Cardiac septum (tissue), 1 donor: ENCODE measurements around the gene FOXK1. TPM values are rescaled to one million over a fixed set of nuclear protein-coding genes. Genes with fewer than 3 reads are reported as not detected.
A peak's percentile ranks its signal among the peaks of the same experiment; 100 is the strongest.

Experiments
- DNase-seq: peaks from one replicate; pipeline ENCODE4 v3.0.0-alpha.2; 2020; ENCODE audit warnings: low spot score
- intact Hi-C: fragments of 100-400 bp; cut with DNase I; formaldehyde crosslinking; loops from one replicate; pipeline ENCODE4 v1.14.0; 2022
- total RNA-seq: library from RNA; stranded (reverse); fragmentation: NEBNext Ultra II Directional; extraction: Animal tissue kit (Norgen Biotek cat#: 25700); gene quantifications from one replicate; pipeline ENCODE4 v1.2.1, GENCODE V29; 2021
- donor health status: DM: no; HTN: no; CAD: no.

The FOXK1 gene
- total RNA-seq, 1 donor from 2014 or later, result 29.7 TPM

GRCh38 chr7:4714767-4715409 lies 32.8 kb downstream of the FOXK1 start:
- intact Hi-C loops, result no loop called here
- no peak for DNase-seq

GRCh38 chr7:4715410-4715776 lies 33.3 kb downstream of the FOXK1 start:
- intact Hi-C loops, result no loop called here
- DNase-seq, result peak; percentile 89

GRCh38 chr7:4716946-4717795 lies 35.1 kb downstream of the FOXK1 start:
- DNase-seq, result no peak
- intact Hi-C loops, result no loop called here

- DNase-seq, result no peak
Measured at GRCh38 chr7:4718075-4718474, 36.0 kb downstream of the FOXK1 start.

GRCh38 chr7:4720225-4720624 lies 38.1 kb downstream of the FOXK1 start:
- intact Hi-C loops, result no loop called here

More at GRCh38 chr7:4718075-4718474, 36.0 kb downstream of the FOXK1 start:
- intact Hi-C loops, result no loop called here

GRCh38 chr7:4722308-4722707 lies 40.2 kb downstream of the FOXK1 start:
- DNase-seq, result no peak
- intact Hi-C loops, result no loop called here

More at GRCh38 chr7:4720225-4720624, 38.1 kb downstream of the FOXK1 start:
- DNase-seq, result no peak

GRCh38 chr7:4722960-4723630 lies 41.0 kb downstream of the FOXK1 start:
- no peak for DNase-seq
- intact Hi-C loops, result no loop called here

- no peak for DNase-seq
- intact Hi-C loops, result loop anchor here (2.0 kb wide), 1 partner anchor 14 kb away; no protein-coding TSS in a partner anchor
Measured at GRCh38 chr7:4724648-4725013, 42.5 kb downstream of the FOXK1 start.

GRCh38 chr7:4725014-4725849 lies 43.1 kb downstream of the FOXK1 start:
- DNase-seq, result peak; percentile 89
- intact Hi-C loops, result loop anchor here (2.0 kb wide), 1 partner anchor 14 kb away; no protein-coding TSS in a partner anchor

- DNase-seq, result no peak
- intact Hi-C loops, result loop anchor here (2.0 kb wide), 1 partner anchor 13 kb away; no protein-coding TSS in a partner anchor
Measured at GRCh38 chr7:4725850-4726450, 43.9 kb downstream of the FOXK1 start.

GRCh38 chr7:4726566-4726965 lies 44.5 kb downstream of the FOXK1 start:
- DNase-seq, result no peak
- intact Hi-C loops, result no loop called here

GRCh38 chr7:4727914-4728705 lies 46.0 kb downstream of the FOXK1 start:
- DNase-seq, result no peak
- intact Hi-C loops, result no loop called here

GRCh38 chr7:4729266-4729665 lies 47.2 kb downstream of the FOXK1 start:
- intact Hi-C loops, result no loop called here
- no peak for DNase-seq

GRCh38 chr7:4730276-4730675 lies 48.2 kb downstream of the FOXK1 start:
- intact Hi-C loops, result no loop called here
- no peak for DNase-seq

GRCh38 chr7:4730971-4731370 lies 48.9 kb downstream of the FOXK1 start:
- intact Hi-C loops, result no loop called here
- no peak for DNase-seq

GRCh38 chr7:4731803-4732202 lies 49.7 kb downstream of the FOXK1 start:
- intact Hi-C loops, result no loop called here
- DNase-seq, result no peak

- intact Hi-C loops, result no loop called here
Measured at GRCh38 chr7:4733936-4734528, 51.9 kb downstream of the FOXK1 start.

More at GRCh38 chr7:4733936-4734528, 51.9 kb downstream of the FOXK1 start:
- no peak for DNase-seq
